ENCODE measurements around the gene MLXIP. TPM values are rescaled to one million over a fixed set of nuclear protein-coding genes. Genes with fewer than 3 reads are reported as not detected.

The MLXIP gene
- total RNA-seq, 1 donor from 2014 or later: 33.7 TPM

DNA sequence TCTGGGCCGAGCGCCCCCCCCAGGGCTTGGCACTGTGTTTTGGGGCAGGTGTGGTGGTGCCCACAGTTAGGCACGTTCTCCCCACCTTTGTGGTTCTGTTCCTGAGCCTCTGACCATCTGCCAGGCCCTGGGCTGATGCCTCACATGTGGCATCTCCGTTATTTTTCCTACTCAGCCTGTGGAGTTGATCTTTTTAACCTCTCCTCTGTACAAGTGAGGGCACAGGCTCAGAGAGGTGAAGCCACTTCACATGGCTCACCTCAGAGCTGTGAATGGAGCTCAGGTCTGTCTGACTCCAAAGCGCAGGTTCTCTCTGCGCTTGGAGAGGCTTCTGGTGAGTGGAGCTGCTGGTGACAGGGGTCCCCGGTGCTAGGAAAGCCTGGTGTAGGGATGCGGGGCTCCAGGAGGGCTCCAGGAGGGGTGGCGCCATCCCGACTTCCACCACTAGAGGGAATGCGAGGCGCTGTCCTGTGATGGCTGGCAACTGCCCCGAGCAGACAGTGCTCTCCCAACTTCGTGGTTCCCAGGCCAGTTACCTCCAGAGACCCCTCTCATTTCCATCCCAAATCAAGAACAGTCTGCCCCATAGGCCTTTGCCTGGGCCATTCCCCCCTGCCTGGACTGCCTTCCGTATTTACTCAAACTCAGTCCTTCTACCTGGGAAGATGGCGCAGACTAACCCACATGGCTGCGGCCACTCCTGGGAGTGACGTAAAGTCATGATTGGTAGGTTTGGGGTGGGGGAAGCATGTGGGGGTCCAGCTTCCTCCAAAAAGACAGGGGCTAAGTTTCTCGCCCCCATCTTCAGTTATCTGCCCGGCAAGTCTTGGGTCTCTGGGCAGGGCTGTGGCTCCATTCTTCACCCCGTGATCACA is 47.0 kb upstream of the MLXIP start:
- TF ChIP-seq, protein P1, sequence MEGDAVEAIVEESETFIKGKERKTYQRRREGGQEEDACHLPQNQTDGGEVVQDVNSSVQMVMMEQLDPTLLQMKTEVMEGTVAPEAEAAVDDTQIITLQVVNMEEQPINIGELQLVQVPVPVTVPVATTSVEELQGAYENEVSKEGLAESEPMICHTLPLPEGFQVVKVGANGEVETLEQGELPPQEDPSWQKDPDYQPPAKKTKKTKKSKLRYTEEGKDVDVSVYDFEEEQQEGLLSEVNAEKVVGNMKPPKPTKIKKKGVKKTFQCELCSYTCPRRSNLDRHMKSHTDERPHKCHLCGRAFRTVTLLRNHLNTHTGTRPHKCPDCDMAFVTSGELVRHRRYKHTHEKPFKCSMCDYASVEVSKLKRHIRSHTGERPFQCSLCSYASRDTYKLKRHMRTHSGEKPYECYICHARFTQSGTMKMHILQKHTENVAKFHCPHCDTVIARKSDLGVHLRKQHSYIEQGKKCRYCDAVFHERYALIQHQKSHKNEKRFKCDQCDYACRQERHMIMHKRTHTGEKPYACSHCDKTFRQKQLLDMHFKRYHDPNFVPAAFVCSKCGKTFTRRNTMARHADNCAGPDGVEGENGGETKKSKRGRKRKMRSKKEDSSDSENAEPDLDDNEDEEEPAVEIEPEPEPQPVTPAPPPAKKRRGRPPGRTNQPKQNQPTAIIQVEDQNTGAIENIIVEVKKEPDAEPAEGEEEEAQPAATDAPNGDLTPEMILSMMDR (IDR thresholded peaks at IDR 0.05): no peak

DNA sequence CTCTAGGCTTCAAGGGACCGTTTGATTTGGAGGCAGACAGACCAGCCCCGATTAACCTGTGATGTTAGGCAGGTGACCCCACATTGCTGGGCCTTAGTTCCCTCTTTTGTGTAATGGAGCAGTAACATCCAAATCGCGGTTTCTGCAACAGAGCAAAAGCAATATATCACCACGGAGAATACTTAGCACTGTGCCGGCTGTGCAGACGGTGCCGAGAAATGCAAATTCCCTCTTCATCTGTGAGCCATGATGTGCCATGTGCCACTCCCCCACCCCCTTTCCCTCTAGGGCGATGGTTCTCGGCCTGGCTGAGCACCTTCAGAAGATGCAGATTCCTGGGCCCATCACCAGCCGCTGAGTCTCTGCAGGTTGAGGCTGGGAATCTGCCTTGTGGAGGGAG is 46.0 kb upstream of the MLXIP start:
- Mint-ChIP-seq H3K27ac (peak overlapping the region; percentile 57), H3K9me3 (no peaks in the 10 kb centered on the region), H3K4me3 (peak overlapping the region; percentile 42), H3K4me1 (peaks cover 54% of the 10 kb centered on the region), H3K27me3 (no peaks in the 10 kb centered on the region), H3K36me3 (ENCODE audit: low read depth) (peaks cover 41% of the 10 kb centered on the region)
- no peak for DNase-seq
- ATAC-seq (ENCODE audit: low read depth): peak; percentile 60
- TF ChIP-seq, protein P1 (IDR thresholded peaks at IDR 0.05): no peak
- ChIA-PET CTCF (interaction anchor here (0.7 to 2.0 kb wide), 5 partner anchors 9 to 190 kb away, joined by 3 to 10 read pairs (median 3); partner anchors contain the start of gene CFAP251), POLR2A (interaction anchor here (0.7 to 1.3 kb wide), 3 partner anchors 9 to 1146 kb away, joined by 3 to 7 read pairs (median 3); no protein-coding TSS in a partner anchor)
- intact Hi-C loops (cut with micrococcal nuclease): no loop called here

More for the DNA sequence above, 47.0 kb upstream of the MLXIP start:
- peaks cover 32% of the 10 kb centered on the region for H3K36me3 Mint-ChIP-seq (ENCODE audit: low read depth)
- intact Hi-C loops (cut with micrococcal nuclease): loop anchor here (1.0 to 2.0 kb wide), 2 partner anchors 77 to 113 kb away; partner anchors contain the start of gene CFAP251
- H3K4me1 Mint-ChIP-seq: peaks cover 63% of the 10 kb centered on the region
- DNase-seq (peak; percentile 61), ATAC-seq (ENCODE audit: low read depth) (peak; percentile 21)
- H3K27ac Mint-ChIP-seq: peak overlapping the region; percentile 81
- H3K4me3 Mint-ChIP-seq: no peak overlapping the region
- H3K27me3 Mint-ChIP-seq: no peaks in the 10 kb centered on the region
- ChIA-PET CTCF (interaction anchor here (0.9 to 2.0 kb wide), 7 partner anchors 8 to 113 kb away, joined by 3 to 10 read pairs (median 5); partner anchors contain the start of gene CFAP251), POLR2A (interaction anchor here (0.6 to 11.7 kb wide), 6 partner anchors 10 to 110 kb away, joined by 3 to 216 read pairs (median 4); partner anchors contain the start of gene BCL7A)
- no peaks in the 10 kb centered on the region for H3K9me3 Mint-ChIP-seq

DNA sequence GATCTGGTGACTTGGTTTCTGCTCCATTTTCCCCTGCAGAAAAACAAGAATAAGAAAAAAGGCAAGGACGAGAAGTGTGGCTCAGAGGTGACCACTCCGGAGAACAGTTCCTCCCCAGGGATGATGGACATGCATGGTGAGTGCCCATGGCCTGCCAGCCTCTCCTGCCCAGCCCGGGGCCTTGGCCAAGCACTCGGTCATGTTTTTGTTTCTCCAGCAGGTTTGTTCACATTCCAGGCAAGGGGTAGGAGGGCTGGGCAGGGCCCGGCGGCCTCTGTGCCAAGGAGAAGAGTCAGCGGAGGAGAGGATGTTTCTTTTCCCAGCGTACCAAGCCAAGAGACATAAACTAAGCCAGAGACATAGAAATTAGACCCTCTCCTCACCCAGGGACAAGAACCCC is 43.3 kb upstream of the MLXIP start:
- Mint-ChIP-seq H3K27ac (no peak overlapping the region), H3K9me3 (no peaks in the 10 kb centered on the region), H3K4me3 (no peak overlapping the region), H3K27me3 (no peaks in the 10 kb centered on the region), H3K4me1 (peaks cover 28% of the 10 kb centered on the region), H3K36me3 (ENCODE audit: low read depth) (peaks cover 53% of the 10 kb centered on the region)
- no peak for ATAC-seq (ENCODE audit: low read depth)
- DNase-seq: no peak
- ChIA-PET POLR2A (no interaction called here), CTCF (no interaction called here)
- intact Hi-C loops (cut with micrococcal nuclease): no loop called here
- TF ChIP-seq, protein P1 (IDR thresholded peaks at IDR 0.05): no peak

DNA sequence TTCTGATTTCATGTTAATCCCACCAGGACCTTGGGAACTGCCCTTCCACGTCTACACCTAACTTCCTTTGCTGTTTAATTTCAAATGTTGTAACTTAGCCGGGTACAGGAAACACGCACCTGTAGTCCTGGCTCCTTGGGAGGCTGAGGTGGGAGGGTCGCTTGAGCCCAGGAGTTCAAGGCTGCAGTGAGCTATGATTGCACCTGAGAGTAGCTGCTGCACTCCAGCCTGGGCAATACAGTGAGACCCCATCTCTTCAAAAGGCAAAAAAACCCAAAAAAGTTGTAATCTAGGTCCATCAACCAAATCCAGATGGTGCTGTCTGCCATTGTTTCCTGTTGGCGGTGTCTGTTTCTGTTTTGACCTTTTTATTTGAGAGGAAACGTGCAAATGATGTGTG is 42.4 kb upstream of the MLXIP start:
- Mint-ChIP-seq H3K4me1 (peaks cover 24% of the 10 kb centered on the region), H3K36me3 (ENCODE audit: low read depth) (peaks cover 60% of the 10 kb centered on the region), H3K4me3 (no peak overlapping the region), H3K27ac (no peak overlapping the region), H3K27me3 (no peaks in the 10 kb centered on the region), H3K9me3 (no peaks in the 10 kb centered on the region)
- DNase-seq (no peak), ATAC-seq (ENCODE audit: low read depth) (no peak)
- ChIA-PET CTCF (no interaction called here), POLR2A (no interaction called here)
- TF ChIP-seq, protein P1 (IDR thresholded peaks at IDR 0.05): no peak
- intact Hi-C loops (cut with micrococcal nuclease): no loop called here

Measured in activated B cell treated with CpG ODN at 0.5 μM for 24 hours (primary cell).